ENCODE data around the gene SH3BGR.

GRCh38 chr21:39525601-39526000, 73.8 kb downstream of the SH3BGR start:
- TF ChIP-seq POLR2A (IDR thresholded peaks at IDR 0.05; ENCODE audit: low read length) (no peak), GATA1 (IDR thresholded peaks at IDR 0.05; ENCODE audit: low read depth, low read length) (no peak)
